CD14-positive monocyte (primary cell): ENCODE data around the gene PSENEN. TPM values are rescaled to one million over a fixed set of nuclear protein-coding genes. Genes with fewer than 3 reads are reported as not detected.

Experiments
- DNase-seq, 3 donors: peaks; one replicate each; pipeline ENCODE4 v3.0.0-alpha.2; 2011 to 2022
- H2AFZ ChIP-seq: 2 replicates; pipeline ENCODE4 v1.6.0; 2012; ENCODE audit warnings: mild to moderate bottlenecking, low read depth, low read length, inconsistent platforms; ENCODE audit not compliant: insufficient read depth, poor library complexity, severe bottlenecking
- H3K27ac ChIP-seq, 2 donors: 1 replicate in 1 of 2; 2 replicates in 1 of 2; pipeline ENCODE4 v1.5.1; 2012 to 2013; ENCODE audit warnings: low read length in 2 of 2, control low read depth in 1 of 2, inconsistent platforms in 1 of 2, low read depth in 1 of 2, mild to moderate bottlenecking in 1 of 2
- H3K27me3 ChIP-seq, 2 donors: one replicate each; pipeline versions ENCODE4 v1.6.0 to v1.6.1; 2011 to 2013; ENCODE audit warnings: low read length in 2 of 2; ENCODE audit not compliant: control insufficient read depth in 2 of 2, insufficient read depth in 2 of 2
- H3K36me3 ChIP-seq, 2 donors: replicated peaks in 1 of 2; 1 replicate in 1 of 2; 2 replicates in 1 of 2; pipeline versions ENCODE4 v1.5.1 to v1.6.1; 2012 to 2013; ENCODE audit warnings: low read length in 2 of 2, control low read depth in 1 of 2, inconsistent platforms in 1 of 2, mild to moderate bottlenecking in 1 of 2; ENCODE audit not compliant: insufficient read depth in 2 of 2, control insufficient read depth in 1 of 2
- H3K4me1 ChIP-seq, 2 donors: 1 replicate in 1 of 2; 2 replicates in 1 of 2; pipeline versions ENCODE4 v1.5.1 to v1.6.1; 2012 to 2013; ENCODE audit warnings: low read length in 2 of 2, control low read depth in 1 of 2, inconsistent platforms in 1 of 2, mild to moderate bottlenecking in 1 of 2, moderate library complexity in 1 of 2; ENCODE audit not compliant: insufficient read depth in 2 of 2, control insufficient read depth in 1 of 2
- H3K4me2 ChIP-seq: replicated peaks from 2 replicates; pipeline ENCODE3; 2012; ENCODE audit warnings: low read length, moderate library complexity, mild to moderate bottlenecking; ENCODE audit not compliant: poor library complexity, severe bottlenecking; ENCODE audit errors: extremely low read depth
- H3K4me3 ChIP-seq, 3 experiments: fragments of 200-600 bp in 1 of 3; sonication (generic) in 1 of 3; replicated peaks in 1 of 3; 1 replicate in 2 of 3; 2 replicates in 1 of 3; pipeline ENCODE4 v1.5.1; 2011 to 2013; ENCODE audit warnings: low read length in 3 of 3, mild to moderate bottlenecking in 3 of 3, control low read depth in 2 of 3, low read depth in 2 of 3, inconsistent platforms in 1 of 3, moderate library complexity in 1 of 3
- H3K79me2 ChIP-seq: 2 replicates; pipeline ENCODE4 v1.6.0; 2012; ENCODE audit warnings: mild to moderate bottlenecking, control low read depth, inconsistent platforms, low read length, moderate library complexity; ENCODE audit not compliant: insufficient read depth
- H3K9ac ChIP-seq: 2 replicates; pipeline ENCODE4 v1.6.0; 2017; ENCODE audit warnings: low read length, mild to moderate bottlenecking; ENCODE audit not compliant: insufficient read depth, poor library complexity, severe bottlenecking
- H3K9me3 ChIP-seq, 2 donors: replicated peaks in 1 of 2; 1 replicate in 1 of 2; 2 replicates in 1 of 2; pipeline versions ENCODE4 v1.5.1 to v1.6.1; 2012 to 2013; ENCODE audit warnings: low read length in 2 of 2, control low read depth in 1 of 2; ENCODE audit not compliant: control insufficient read depth in 1 of 2, insufficient read depth in 1 of 2
- H4K20me1 ChIP-seq: 2 replicates; pipeline ENCODE4 v1.6.0; 2012; ENCODE audit warnings: mild to moderate bottlenecking, low read length, control low read depth, moderate library complexity; ENCODE audit not compliant: insufficient read depth
- H3K27ac Mint-ChIP-seq, 7 donors: one replicate each; pipeline ENCODE4 v1.8.0; 2020; ENCODE audit warnings: mild to moderate bottlenecking in 7 of 7, mixed read lengths in 7 of 7, moderate library complexity in 6 of 7, inconsistent platforms in 2 of 7
- H3K27me3 Mint-ChIP-seq, 3 donors: one replicate each; pipeline ENCODE4 v1.8.0; 2021 to 2022; ENCODE audit warnings: low read depth in 3 of 3, mild to moderate bottlenecking in 3 of 3, mixed read lengths in 3 of 3, moderate library complexity in 3 of 3, inconsistent platforms in 1 of 3
- H3K36me3 Mint-ChIP-seq, 2 donors: one replicate each; pipeline ENCODE4 v1.8.0; 2020; ENCODE audit warnings: mixed read lengths in 2 of 2, inconsistent platforms in 1 of 2, mild to moderate bottlenecking in 1 of 2
- H3K4me1 Mint-ChIP-seq: one replicate; pipeline ENCODE4 v1.8.0; 2020; ENCODE audit warnings: mild to moderate bottlenecking, mixed read lengths
- H3K4me3 Mint-ChIP-seq, 2 donors: one replicate each; pipeline ENCODE4 v1.8.0; 2020; ENCODE audit warnings: mild to moderate bottlenecking in 2 of 2, mixed read lengths in 2 of 2, moderate library complexity in 1 of 2
- H3K9me3 Mint-ChIP-seq, 7 donors: one replicate each; pipeline ENCODE4 v1.8.0; 2020 to 2022; ENCODE audit warnings: mixed read lengths in 7 of 7, mild to moderate bottlenecking in 6 of 7, moderate library complexity in 6 of 7, inconsistent platforms in 2 of 7
- CTCF ChIP-seq: fragments of 200-600 bp; IDR thresholded peaks from one replicate; pipeline ENCODE4 v1.8.0; 2022; ENCODE audit warnings: antibody characterized with exemption, mild to moderate bottlenecking
- WGBS: methylation state at CpG from one replicate; pipeline ENCODE4 v1.1.5; 2013; ENCODE audit warnings: missing lambda C conversion rate; ENCODE audit not compliant: insufficient coverage; 5-methylcytosine and 5-hydroxymethylcytosine counted together
- intact Hi-C, 2 donors: fragments of 100-400 bp; cut with micrococcal nuclease; formaldehyde crosslinking; loops; one replicate each; pipeline versions ENCODE4 v1.15.0 to v1.15.1; 2023
- polyA plus RNA-seq, 3 donors: library from polyadenylated mRNA; depleted of rRNA in 1 of 3; unstranded in 2 of 3; stranded (reverse) in 1 of 3; fragments of 300-500 nt in 2 of 3; fragments of >200 nt in 1 of 3; fragmentation: Illumina TruSeq in 2 of 3; gene quantifications; 1 replicate in 2 of 3; 2 replicates in 1 of 3; pipeline ENCODE4 v1.2.3, GENCODE V29; 2012 to 2021

PSENEN gene
- polyA plus RNA-seq, 3 donors: 29.7 to 149 (median 129) TPM

GRCh38 chr19:35785339-35785627 lies 39.8 kb downstream of the PSENEN start:
- Mint-ChIP-seq H3K4me1 (no peaks in the 10 kb centered on the region), H3K4me3 (no peak overlapping the region), H3K36me3 (peaks cover 29 to 53% of the 10 kb centered on the region in 2 donors), H3K27me3 (peaks cover 0 to 5% (median 0%) of the 10 kb centered on the region in 3 donors), H3K27ac (peak overlapping the region in 1 of 7 donors; percentile 53), H3K9me3 (no peaks in the 10 kb centered on the region)
- no peak overlapping the region for H3K27ac ChIP-seq
- no peaks in the 10 kb centered on the region for H3K27me3 ChIP-seq
- peaks cover 28 to 38% of the 10 kb centered on the region in 2 donors for H3K36me3 ChIP-seq
- WGBS: 100% methylated on average over 1 of the region's 10 CpGs
- H3K4me2 ChIP-seq: no peak overlapping the region
- DNase-seq: no peak
- no peaks in the 10 kb centered on the region for H3K4me1 ChIP-seq
- no peaks in the 10 kb centered on the region for H3K79me2 ChIP-seq
- no peak overlapping the region for H3K9ac ChIP-seq
- intact Hi-C loops: no loop called here
- no peak for TF ChIP-seq CTCF
- no peaks in the 10 kb centered on the region for H3K9me3 ChIP-seq
- H4K20me1 ChIP-seq: no peaks in the 10 kb centered on the region
- H3K4me3 ChIP-seq: no peak overlapping the region
- no peak overlapping the region for H2AFZ ChIP-seq

GRCh38 chr19:35786299-35787160 lies 41.1 kb downstream of the PSENEN start:
- WGBS: 97% methylated on average over 25 of the region's 31 CpGs
- peaks cover 0 to 5% (median 0%) of the 10 kb centered on the region in 3 donors for H3K27me3 Mint-ChIP-seq

More at GRCh38 chr19:35786299-35787160, 41.1 kb downstream of the PSENEN start:
- DNase-seq: no peak
- Mint-ChIP-seq H3K4me1 (no peaks in the 10 kb centered on the region), H3K27ac (peak overlapping the region in 2 of 7 donors; percentile 8 to 35), H3K4me3 (no peak overlapping the region), H3K9me3 (no peaks in the 10 kb centered on the region), H3K36me3 (peaks cover 23 to 44% of the 10 kb centered on the region in 2 donors)
- Histone ChIP-seq H3K9me3 (no peaks in the 10 kb centered on the region), H3K4me2 (no peak overlapping the region), H3K27ac (no peak overlapping the region), H4K20me1 (no peaks in the 10 kb centered on the region), H3K9ac (no peak overlapping the region), H3K27me3 (no peaks in the 10 kb centered on the region), H3K4me3 (no peak overlapping the region), H2AFZ (no peak overlapping the region), H3K79me2 (no peaks in the 10 kb centered on the region), H3K4me1 (no peaks in the 10 kb centered on the region), H3K36me3 (peaks cover 21 to 32% of the 10 kb centered on the region in 2 donors)
- intact Hi-C loops: no loop called here
- TF ChIP-seq CTCF: no peak
